HepG2 (cell line): ENCODE measurements around the gene CTRL. TPM values are rescaled to one million over a fixed set of nuclear protein-coding genes. Genes with fewer than 3 reads are reported as not detected.

Experiments used
- AHDC1 ChIP-seq: sonication (generic); formaldehyde crosslinking; IDR thresholded peaks from 2 replicates; pipeline ENCODE4 v1.5.1; 2020; ENCODE audit warnings: mild to moderate bottlenecking, missing genetic modification reagents, borderline replicate concordance
- AKAP8 ChIP-seq: sonication (generic); formaldehyde crosslinking; IDR thresholded peaks from 2 replicates; pipeline ENCODE4 v1.5.1; 2020; ENCODE audit warnings: mild to moderate bottlenecking, missing genetic modification reagents
- CENPT ChIP-seq: sonication (generic); formaldehyde crosslinking; IDR thresholded peaks from 2 replicates; pipeline ENCODE4 v1.8.0; 2022; ENCODE audit warnings: low read depth, mild to moderate bottlenecking, moderate library complexity, missing genetic modification reagents
- CHCHD3 ChIP-seq: sonication (generic); formaldehyde crosslinking; IDR thresholded peaks from 2 replicates; pipeline ENCODE4 v1.8.0; 2022; ENCODE audit warnings: mild to moderate bottlenecking, missing genetic modification reagents, moderate library complexity
- E2F2 ChIP-seq: sonication (generic); formaldehyde crosslinking; IDR thresholded peaks from 2 replicates; pipeline ENCODE4 v1.4.0; 2020; ENCODE audit warnings: missing genetic modification reagents, borderline replicate concordance
- KAT7 ChIP-seq: IDR thresholded peaks from 2 replicates; pipeline ENCODE4 v1.6.1; 2018; ENCODE audit warnings: borderline replicate concordance, missing compliant biosample characterization
- PRDM10 ChIP-seq: sonication (generic); formaldehyde crosslinking; IDR thresholded peaks from 2 replicates; pipeline ENCODE4 v1.4.0; 2020; ENCODE audit warnings: low read depth, missing genetic modification reagents
- ZFX ChIP-seq: sonication (generic); formaldehyde crosslinking; IDR thresholded peaks from 2 replicates; pipeline ENCODE4 v1.4.0; 2020; ENCODE audit warnings: mild to moderate bottlenecking, low read depth, missing genetic modification reagents, moderate library complexity
- ZFYVE20 ChIP-seq: sonication (generic); formaldehyde crosslinking; IDR thresholded peaks from 2 replicates; pipeline ENCODE4 v1.8.0; 2023; ENCODE audit warnings: low read depth, mild to moderate bottlenecking, moderate library complexity, missing genetic modification reagents, borderline replicate concordance
- ZNF275 ChIP-seq: sonication (generic); formaldehyde crosslinking; IDR thresholded peaks from 2 replicates; pipeline ENCODE4 v1.8.0; 2022; ENCODE audit warnings: missing genetic modification reagents, mild to moderate bottlenecking, inconsistent platforms, borderline replicate concordance
- ZNF607 ChIP-seq: sonication (generic); formaldehyde crosslinking; IDR thresholded peaks from 2 replicates; pipeline ENCODE4 v1.5.1; 2020; ENCODE audit warnings: missing genetic modification reagents, mild to moderate bottlenecking, borderline replicate concordance
- ZNF75D ChIP-seq: sonication (generic); formaldehyde crosslinking; IDR thresholded peaks from 2 replicates; pipeline ENCODE4 v1.8.1; 2023; ENCODE audit warnings: missing genetic modification reagents, mild to moderate bottlenecking, borderline replicate concordance
- polyA plus RNA-seq, 8 experiments: library from polyadenylated mRNA; depleted of rRNA in 3 of 8; stranded (reverse) in 7 of 8; unstranded in 1 of 8; fragments of >200 nt; fragmentation: Illumina TruSeq in 4 of 8; extraction: Trizol in 4 of 8; gene quantifications; 2 replicates each; pipeline versions ENCODE4 v1.2.1 to v1.2.3, GENCODE V29; 2011 to 2016; ENCODE audit warnings: low read depth in 4 of 8, missing spikeins in 1 of 8, mixed read lengths in 1 of 8; ENCODE audit not compliant: insufficient read depth in 1 of 8
- total RNA-seq, 5 experiments: library from RNA; depleted of rRNA; stranded (reverse); fragments of >200 nt; fragmentation: Illumina TruSeq; extraction: Trizol; gene quantifications; 2 replicates each; pipeline ENCODE4 v1.2.3, GENCODE V29; 2016; ENCODE audit warnings: low read depth in 1 of 5

Gene CTRL
- total and polyA plus RNA-seq, 2 of the 13 experiments (the other 11 are each of a cell fraction or from before 2014, with no cell fraction given), result 1.9 to 2.7 TPM

- TF ChIP-seq PRDM10 (CRISPR knock-in tag), result no peak
- no peak for TF ChIP-seq ZNF75D (CRISPR knock-in tag)
- 0 out of 2 replicates have a peak, but pooled peaks have one; percentile 18 for TF ChIP-seq ZFX (CRISPR knock-in tag)
- no peak for TF ChIP-seq AKAP8 (CRISPR knock-in tag)
- TF ChIP-seq KAT7 (CRISPR knock-in tag), result no peak
- no peak for TF ChIP-seq AHDC1 (CRISPR knock-in tag)
- no peak for TF ChIP-seq CHCHD3 (CRISPR knock-in tag)
- no peak for TF ChIP-seq CENPT
- TF ChIP-seq E2F2 (CRISPR knock-in tag), result 0 out of 2 replicates have a peak, but pooled peaks have one; percentile 54
- no peak for TF ChIP-seq ZNF275 (CRISPR knock-in tag)
- TF ChIP-seq ZFYVE20, result no peak
- TF ChIP-seq ZNF607, result no peak
Observed at GRCh38 chr16:67954421-67955196, 22.9 kb upstream of the CTRL start (continued).
